ENCODE results near the gene KIF3C. TPM values are rescaled to one million over a fixed set of nuclear protein-coding genes. Genes with fewer than 3 reads are reported as not detected.

Gene KIF3C
- total RNA-seq, 6 donors from 2014 or later = 2.4 to 15.7 (median 4.4) TPM

DNA sequence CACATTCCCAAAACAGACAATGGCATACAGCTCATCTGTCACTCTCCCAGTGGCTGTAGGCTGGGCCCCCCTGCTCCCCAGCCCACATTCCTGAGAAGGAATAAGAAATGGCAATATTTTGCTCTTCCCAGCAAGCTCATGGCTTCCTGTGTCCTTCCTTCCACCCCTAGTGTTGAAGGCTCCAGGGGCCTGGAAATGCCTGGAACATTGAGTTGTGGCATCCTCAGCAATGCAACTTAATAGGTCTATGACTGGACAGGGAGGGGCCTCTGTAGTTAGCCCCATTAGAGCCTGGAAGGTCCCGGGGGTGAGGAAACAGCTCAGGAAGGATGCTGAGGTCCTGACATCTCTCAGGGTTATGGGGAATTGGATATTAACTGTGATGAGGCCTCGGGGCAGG lies 3.3 kb downstream of the KIF3C start:
- Histone ChIP-seq H3K27me3 (no peaks in the 10 kb centered on the region), H3K9me3 (no peaks in the 10 kb centered on the region), H3K4me3 (no peak overlapping the region), H3K36me3 (no peaks in the 10 kb centered on the region), H3K4me1 (peaks cover 5 to 19% (median 11%) of the 10 kb centered on the region in 4 donors), H3K27ac (no peak overlapping the region)
- ATAC-seq (ENCODE audit: low FRiP score in 2 of 2) = no peak
- 75 to 85% methylated on average over 2 of the region's 2 CpGs for WGBS, 2 donors
- no peak for DNase-seq
- TF ChIP-seq POLR2AphosphoS5 (IDR thresholded peaks at IDR 0.05) = no peak
- TF ChIP-seq EP300 (IDR thresholded peaks at IDR 0.05) = no peak
- no peak for TF ChIP-seq CTCF (IDR thresholded peaks at IDR 0.05)
- no peak for TF ChIP-seq POLR2A (IDR thresholded peaks at IDR 0.05)

GRCh38 chr2:25977768-25978167 lies 4.5 kb downstream of the KIF3C start:
- DNase-seq = no peak
- Histone ChIP-seq H3K4me3 (no peak overlapping the region), H3K27ac (no peak overlapping the region), H3K27me3 (no peaks in the 10 kb centered on the region), H3K4me1 (peaks cover 5 to 17% (median 9%) of the 10 kb centered on the region in 4 donors), H3K9me3 (no peaks in the 10 kb centered on the region), H3K36me3 (no peaks in the 10 kb centered on the region)
- 82 to 87% methylated on average over 3 of the region's 3 CpGs for WGBS, 2 donors
- no peak for TF ChIP-seq CTCF (IDR thresholded peaks at IDR 0.05)
- TF ChIP-seq POLR2A (IDR thresholded peaks at IDR 0.05) = no peak
- TF ChIP-seq POLR2AphosphoS5 (IDR thresholded peaks at IDR 0.05) = no peak
- no peak for TF ChIP-seq EP300 (IDR thresholded peaks at IDR 0.05)
- ATAC-seq (ENCODE audit: low FRiP score in 2 of 2) = no peak

DNA sequence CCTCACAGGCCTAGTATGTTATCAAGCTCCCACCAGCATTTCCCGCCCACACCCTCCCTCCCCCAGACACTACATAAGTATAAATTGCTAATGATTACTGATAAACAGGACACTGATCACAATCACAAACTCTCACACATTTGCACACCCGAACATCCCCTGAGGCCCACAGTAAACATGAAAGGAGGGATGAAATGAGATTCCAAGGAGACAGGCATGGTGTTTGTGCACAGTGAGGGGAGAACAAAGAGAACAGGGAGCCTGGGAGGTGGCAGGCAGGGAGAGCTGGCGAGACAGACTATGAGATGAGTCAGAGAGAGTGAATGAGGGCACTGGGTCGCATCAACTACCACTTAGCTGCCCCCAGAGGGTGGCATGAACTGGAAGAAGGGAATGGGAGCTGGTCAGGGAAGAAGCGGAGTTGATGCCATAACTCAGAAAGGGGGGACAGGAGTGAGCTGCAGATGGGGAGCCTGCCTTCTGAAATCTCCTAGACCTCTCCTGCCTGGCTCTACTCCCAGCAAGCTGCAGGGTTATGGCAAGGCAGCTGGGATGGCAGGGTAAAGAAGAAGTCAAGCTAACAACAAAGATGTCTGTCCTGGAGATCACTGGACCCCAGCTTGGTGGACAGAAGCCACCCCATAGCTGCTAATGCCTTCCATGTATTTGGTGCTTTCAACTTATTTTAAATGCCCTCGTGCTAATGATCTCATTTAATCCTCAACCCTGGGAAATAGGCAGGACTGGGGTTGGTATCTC lies 5.1 kb downstream of the KIF3C start:
- ATAC-seq (ENCODE audit: low FRiP score in 2 of 2) = no peak
- Histone ChIP-seq H3K27ac (no peak overlapping the region), H3K9me3 (no peaks in the 10 kb centered on the region), H3K36me3 (no peaks in the 10 kb centered on the region), H3K4me3 (no peak overlapping the region), H3K4me1 (peaks cover 5 to 15% (median 8%) of the 10 kb centered on the region in 4 donors), H3K27me3 (no peaks in the 10 kb centered on the region)
- no peak for DNase-seq
- TF ChIP-seq CTCF (IDR thresholded peaks at IDR 0.05) = no peak
- TF ChIP-seq POLR2A (IDR thresholded peaks at IDR 0.05) = no peak
- TF ChIP-seq EP300 (IDR thresholded peaks at IDR 0.05) = no peak
- TF ChIP-seq POLR2AphosphoS5 (IDR thresholded peaks at IDR 0.05) = no peak
- 85 to 86% methylated on average over 6 of the region's 6 CpGs for WGBS, 2 donors

- H3K4me3 ChIP-seq = no peak overlapping the region
- H3K4me1 ChIP-seq = no peaks in the 10 kb centered on the region
- H3K27ac ChIP-seq = no peak overlapping the region
- no peak for DNase-seq
- TF ChIP-seq POLR2A (IDR thresholded peaks at IDR 0.05) (no peak), EP300 (IDR thresholded peaks at IDR 0.05) (no peak), CTCF (IDR thresholded peaks at IDR 0.05) (no peak), POLR2AphosphoS5 (IDR thresholded peaks at IDR 0.05) (no peak)
- no peaks in the 10 kb centered on the region for H3K27me3 ChIP-seq
- H3K36me3 ChIP-seq = peaks cover 0 to 3% (median 0%) of the 10 kb centered on the region in 4 donors
- no peaks in the 10 kb centered on the region for H3K9me3 ChIP-seq
- WGBS, 2 donors = 69 to 81% methylated on average over 7 of the region's 7 CpGs
- ATAC-seq (ENCODE audit: low FRiP score in 2 of 2) = no peak
Measured at GRCh38 chr2:25972049-25972823, 10.1 kb downstream of the KIF3C start.
